ENCODE measurements around the gene KCNK1. TPM values are rescaled to one million over a fixed set of nuclear protein-coding genes. Genes with fewer than 3 reads are reported as not detected.

The KCNK1 gene
- total and polyA plus RNA-seq, 2 of the 13 experiments (the other 11 are each of a cell fraction or from before 2014, with no cell fraction given) = not detected

GRCh38 chr1:233710031-233710430, 96.1 kb downstream of the KCNK1 start:
- ChIA-PET CTCF (ENCODE audit: low intra/inter-chr PET ratio, low total read pairs) (no interaction called here), POLR2A (no interaction called here)
- Histone ChIP-seq H3K27me3 (ENCODE audit: control insufficient read depth in 1 of 2, insufficient read depth in 2 of 2, low read length in 2 of 2) (no peaks in the 10 kb centered on the region), H4K20me1 (ENCODE audit: insufficient read depth, low read length) (no peaks in the 10 kb centered on the region), H3K4me1 (ENCODE audit: insufficient read depth, low read length) (no peaks in the 10 kb centered on the region), H3K4me2 (ENCODE audit: low read depth, low read length) (no peak overlapping the region), H3K27ac (ENCODE audit: extremely low read length, insufficient read depth, low read length) (no peak overlapping the region), H2AFZ (ENCODE audit: low read length) (no peak overlapping the region), H3K79me2 (ENCODE audit: insufficient read depth, low read length) (no peaks in the 10 kb centered on the region), H3K36me3 (replicated peaks in 1 of 2; ENCODE audit: control insufficient read depth in 1 of 2, insufficient read depth in 2 of 2, low read length in 2 of 2) (no peaks in the 10 kb centered on the region), H3K9ac (ENCODE audit: insufficient read depth, low read depth, low read length) (no peak overlapping the region), H3K9me3 (ENCODE audit: low read length) (no peaks in the 10 kb centered on the region), H3K4me3 (replicated peaks in 1 of 3; ENCODE audit: insufficient read depth in 1 of 3, low read depth in 2 of 3, low read length in 3 of 3) (no peak overlapping the region)
- BruUV-seq (replicated peaks) = no TSS peak
- WGBS (ENCODE audit: low lambda C conversion rate) = 3% methylated on average over 2 of the region's 2 CpGs
- DNase-seq (ENCODE audit: low spot score) (no peak), FAIRE-seq (no peak), ATAC-seq (no peak)
- TF ChIP-seq NBN (conservative IDR thresholded peaks at IDR 0.05) (no peak), STAT5B (CRISPR knock-in tag; IDR thresholded peaks at IDR 0.05) (no peak), ZNF253 (CRISPR knock-in tag; IDR thresholded peaks at IDR 0.05; ENCODE audit: borderline replicate concordance) (no peak), ZC3H13 (CRISPR knock-in tag; IDR thresholded peaks at IDR 0.05) (no peak), DBP (CRISPR knock-in tag; IDR thresholded peaks at IDR 0.05; ENCODE audit: not compliant biosample characterization) (no peak), CREBL2 (CRISPR knock-in tag; IDR thresholded peaks at IDR 0.05; ENCODE audit: borderline replicate concordance) (no peak), LCORL (IDR thresholded peaks at IDR 0.05) (no peak), LCORL (CRISPR knock-in tag; IDR thresholded peaks at IDR 0.05) (no peak), ZNF180 (CRISPR knock-in tag; IDR thresholded peaks at IDR 0.05; ENCODE audit: borderline replicate concordance, low read depth) (no peak), MEIS2 (CRISPR knock-in tag; IDR thresholded peaks at IDR 0.05) (no peak), PTBP1 (IDR thresholded peaks at IDR 0.05; ENCODE audit: low read depth, low read length, poor library complexity, severe bottlenecking) (no peak), RFXAP (CRISPR knock-in tag; IDR thresholded peaks at IDR 0.05; ENCODE audit: borderline replicate concordance) (no peak)
- in situ Hi-C loops (cut with HindIII; ENCODE audit: extremely low pct_ligation_motif_present, low pct_unique_long_range_greater_than_20kb) (no loop called here), intact Hi-C loops (cut with micrococcal nuclease; ENCODE audit: unreplicated experiment) (no loop called here)
